Ishikawa (cell line): ENCODE data around the gene MAPKBP1.

Experiments
- CEBPB ChIP-seq: IDR thresholded peaks from 2 replicates; pipeline ENCODE4 v1.6.1; 2012
- CREB1 ChIP-seq: IDR thresholded peaks from 2 replicates; pipeline ENCODE4 v1.6.1; 2012; ENCODE audit warnings: low read depth
- EGR1 ChIP-seq: IDR thresholded peaks from 2 replicates; pipeline ENCODE4 v1.6.1; 2012
- EP300 ChIP-seq: IDR thresholded peaks from 2 replicates; pipeline ENCODE4 v1.6.1; 2012; ENCODE audit warnings: borderline replicate concordance
- FOXM1 ChIP-seq: IDR thresholded peaks from 2 replicates; pipeline ENCODE4 v1.6.1; 2012; ENCODE audit warnings: low read depth, borderline replicate concordance
- NFIC ChIP-seq: IDR thresholded peaks from 2 replicates; pipeline ENCODE4 v1.6.1; 2012
- RAD21 ChIP-seq: IDR thresholded peaks from 2 replicates; pipeline ENCODE4 v1.6.1; 2012; ENCODE audit warnings: low read depth
- TAF1 ChIP-seq: IDR thresholded peaks from 2 replicates; pipeline ENCODE4 v1.6.1; 2012; ENCODE audit warnings: low read depth, mild to moderate bottlenecking
- TCF12 ChIP-seq: IDR thresholded peaks from 2 replicates; pipeline ENCODE4 v1.6.1; 2012; ENCODE audit warnings: low read depth
- TEAD4 ChIP-seq: IDR thresholded peaks from 2 replicates; pipeline ENCODE4 v1.6.1; 2012
- YY1 ChIP-seq: IDR thresholded peaks from 2 replicates; pipeline ENCODE4 v1.6.1; 2012; ENCODE audit warnings: low read depth
- ZBTB7A ChIP-seq: IDR thresholded peaks from 2 replicates; pipeline ENCODE4 v1.6.1; 2012; ENCODE audit warnings: low read depth
- TF ChIP-seq, protein P1 (sequence below): IDR thresholded peaks from 2 replicates; pipeline ENCODE4 v1.6.1; 2012
- TF ChIP-seq, protein P2 (sequence below): IDR thresholded peaks from 2 replicates; pipeline ENCODE4 v1.6.1; 2012
- TF ChIP-seq, protein P3 (sequence below): IDR thresholded peaks from 2 replicates; pipeline ENCODE4 v1.6.1; 2012; ENCODE audit warnings: low read depth, mild to moderate bottlenecking

The MAPKBP1 gene

DNA sequence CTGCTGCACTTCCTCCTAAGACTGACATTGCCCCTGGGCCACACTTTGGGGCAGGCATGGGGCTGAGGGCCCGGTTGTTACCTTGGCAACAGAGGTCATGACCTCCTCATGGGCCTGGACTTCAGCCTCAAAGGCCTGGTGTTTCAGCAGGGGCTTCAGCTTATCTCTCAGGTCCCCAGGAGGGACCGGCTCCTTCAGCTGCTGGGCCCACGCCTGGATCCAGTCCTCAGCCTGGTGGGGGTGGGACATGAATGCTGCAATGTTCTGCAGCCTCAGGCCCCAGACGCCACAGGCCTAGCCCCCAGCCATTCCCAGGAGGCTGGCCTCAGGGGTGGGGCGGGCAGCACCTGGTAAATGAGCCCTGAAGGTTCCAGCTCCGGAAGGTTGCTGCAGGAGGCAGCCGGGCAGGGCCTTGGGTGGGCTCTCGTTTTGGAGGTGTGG, 92.0 kb downstream of the MAPKBP1 start:
- TF ChIP-seq TAF1 (no peak), CEBPB (no peak), FOXM1 (no peak), YY1 (no peak), EGR1 (no peak), RAD21 (no peak), TCF12 (no peak), EP300 (no peak), ZBTB7A (no peak), TEAD4 (no peak), NFIC (no peak), CREB1 (no peak)
- TF ChIP-seq, protein P1, sequence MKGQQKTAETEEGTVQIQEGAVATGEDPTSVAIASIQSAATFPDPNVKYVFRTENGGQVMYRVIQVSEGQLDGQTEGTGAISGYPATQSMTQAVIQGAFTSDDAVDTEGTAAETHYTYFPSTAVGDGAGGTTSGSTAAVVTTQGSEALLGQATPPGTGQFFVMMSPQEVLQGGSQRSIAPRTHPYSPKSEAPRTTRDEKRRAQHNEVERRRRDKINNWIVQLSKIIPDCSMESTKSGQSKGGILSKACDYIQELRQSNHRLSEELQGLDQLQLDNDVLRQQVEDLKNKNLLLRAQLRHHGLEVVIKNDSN, result no peak
- TF ChIP-seq, protein P2, sequence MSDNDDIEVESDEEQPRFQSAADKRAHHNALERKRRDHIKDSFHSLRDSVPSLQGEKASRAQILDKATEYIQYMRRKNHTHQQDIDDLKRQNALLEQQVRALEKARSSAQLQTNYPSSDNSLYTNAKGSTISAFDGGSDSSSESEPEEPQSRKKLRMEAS, result no peak
- TF ChIP-seq, protein P3, sequence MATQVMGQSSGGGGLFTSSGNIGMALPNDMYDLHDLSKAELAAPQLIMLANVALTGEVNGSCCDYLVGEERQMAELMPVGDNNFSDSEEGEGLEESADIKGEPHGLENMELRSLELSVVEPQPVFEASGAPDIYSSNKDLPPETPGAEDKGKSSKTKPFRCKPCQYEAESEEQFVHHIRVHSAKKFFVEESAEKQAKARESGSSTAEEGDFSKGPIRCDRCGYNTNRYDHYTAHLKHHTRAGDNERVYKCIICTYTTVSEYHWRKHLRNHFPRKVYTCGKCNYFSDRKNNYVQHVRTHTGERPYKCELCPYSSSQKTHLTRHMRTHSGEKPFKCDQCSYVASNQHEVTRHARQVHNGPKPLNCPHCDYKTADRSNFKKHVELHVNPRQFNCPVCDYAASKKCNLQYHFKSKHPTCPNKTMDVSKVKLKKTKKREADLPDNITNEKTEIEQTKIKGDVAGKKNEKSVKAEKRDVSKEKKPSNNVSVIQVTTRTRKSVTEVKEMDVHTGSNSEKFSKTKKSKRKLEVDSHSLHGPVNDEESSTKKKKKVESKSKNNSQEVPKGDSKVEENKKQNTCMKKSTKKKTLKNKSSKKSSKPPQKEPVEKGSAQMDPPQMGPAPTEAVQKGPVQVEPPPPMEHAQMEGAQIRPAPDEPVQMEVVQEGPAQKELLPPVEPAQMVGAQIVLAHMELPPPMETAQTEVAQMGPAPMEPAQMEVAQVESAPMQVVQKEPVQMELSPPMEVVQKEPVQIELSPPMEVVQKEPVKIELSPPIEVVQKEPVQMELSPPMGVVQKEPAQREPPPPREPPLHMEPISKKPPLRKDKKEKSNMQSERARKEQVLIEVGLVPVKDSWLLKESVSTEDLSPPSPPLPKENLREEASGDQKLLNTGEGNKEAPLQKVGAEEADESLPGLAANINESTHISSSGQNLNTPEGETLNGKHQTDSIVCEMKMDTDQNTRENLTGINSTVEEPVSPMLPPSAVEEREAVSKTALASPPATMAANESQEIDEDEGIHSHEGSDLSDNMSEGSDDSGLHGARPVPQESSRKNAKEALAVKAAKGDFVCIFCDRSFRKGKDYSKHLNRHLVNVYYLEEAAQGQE, result no peak

DNA sequence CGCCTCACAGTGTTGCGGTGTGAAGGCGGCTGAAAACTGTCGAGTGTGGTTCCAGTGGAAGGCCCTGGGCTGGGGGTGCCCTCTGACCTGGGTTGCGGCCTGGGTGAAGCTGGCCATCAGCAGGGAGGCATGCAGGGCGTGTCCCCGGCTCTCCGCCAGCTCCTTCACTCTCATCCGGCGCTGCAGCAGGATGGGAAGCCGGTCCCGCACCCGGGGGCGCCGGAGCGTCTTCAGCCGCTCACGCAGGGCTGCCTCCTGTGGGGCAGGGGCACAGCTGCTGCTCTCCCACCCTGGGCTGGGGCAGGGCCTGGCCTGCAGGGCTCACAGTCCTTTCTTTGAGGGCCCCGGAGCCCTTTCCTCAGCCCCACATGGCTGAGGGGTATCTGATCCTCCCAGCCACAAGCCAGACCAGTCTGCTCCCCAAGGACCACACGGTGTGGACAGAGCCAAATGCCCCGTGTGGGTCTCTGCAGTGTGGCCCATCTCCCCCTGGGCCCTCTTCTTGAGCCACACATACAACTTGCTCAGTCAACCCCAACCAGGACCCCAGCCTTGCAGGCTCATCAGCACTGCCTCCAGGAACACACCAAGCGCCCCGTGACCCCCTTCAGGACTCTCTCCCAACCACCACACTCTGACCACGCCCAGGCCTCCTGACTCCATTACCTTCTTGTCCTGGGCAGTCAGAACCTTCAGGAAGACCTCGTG, 92.7 kb downstream of the MAPKBP1 start:
- no peak for TF ChIP-seq TEAD4
- TF ChIP-seq, protein P3, result peak; percentile 32; the same call in 1 of the 2 replicates
- TF ChIP-seq EP300, result no peak
- no peak for TF ChIP-seq FOXM1

DNA sequence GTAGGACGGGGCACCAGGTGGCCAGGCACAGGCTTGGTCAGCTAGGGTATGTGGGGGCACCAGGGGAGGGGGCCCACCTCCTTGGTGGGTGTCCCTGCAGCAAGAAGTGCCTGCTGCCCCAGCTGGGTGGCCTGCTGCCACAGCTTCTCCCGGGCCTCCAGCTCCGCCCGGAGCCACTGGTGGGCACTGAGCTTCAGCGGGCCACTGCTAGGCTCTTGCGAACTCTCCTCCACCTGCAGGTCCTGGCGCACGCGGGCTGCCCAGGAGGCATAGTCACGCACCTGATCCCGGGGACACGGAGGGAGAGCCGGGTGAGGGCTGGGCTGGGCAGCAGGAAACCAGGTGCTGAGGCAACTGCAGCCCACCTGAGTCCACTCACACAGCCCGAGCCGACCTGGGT, 94.0 kb downstream of the MAPKBP1 start:
- no peak for TF ChIP-seq YY1
- no peak for TF ChIP-seq EP300
- TF ChIP-seq NFIC, result no peak
- TF ChIP-seq, protein P3, result no peak
- no peak for TF ChIP-seq FOXM1
- TF ChIP-seq ZBTB7A, result no peak
- no peak for TF ChIP-seq TCF12
- TF ChIP-seq EGR1, result no peak
- no peak for TF ChIP-seq CEBPB
- no peak for TF ChIP-seq RAD21
- no peak for TF ChIP-seq CREB1

DNA sequence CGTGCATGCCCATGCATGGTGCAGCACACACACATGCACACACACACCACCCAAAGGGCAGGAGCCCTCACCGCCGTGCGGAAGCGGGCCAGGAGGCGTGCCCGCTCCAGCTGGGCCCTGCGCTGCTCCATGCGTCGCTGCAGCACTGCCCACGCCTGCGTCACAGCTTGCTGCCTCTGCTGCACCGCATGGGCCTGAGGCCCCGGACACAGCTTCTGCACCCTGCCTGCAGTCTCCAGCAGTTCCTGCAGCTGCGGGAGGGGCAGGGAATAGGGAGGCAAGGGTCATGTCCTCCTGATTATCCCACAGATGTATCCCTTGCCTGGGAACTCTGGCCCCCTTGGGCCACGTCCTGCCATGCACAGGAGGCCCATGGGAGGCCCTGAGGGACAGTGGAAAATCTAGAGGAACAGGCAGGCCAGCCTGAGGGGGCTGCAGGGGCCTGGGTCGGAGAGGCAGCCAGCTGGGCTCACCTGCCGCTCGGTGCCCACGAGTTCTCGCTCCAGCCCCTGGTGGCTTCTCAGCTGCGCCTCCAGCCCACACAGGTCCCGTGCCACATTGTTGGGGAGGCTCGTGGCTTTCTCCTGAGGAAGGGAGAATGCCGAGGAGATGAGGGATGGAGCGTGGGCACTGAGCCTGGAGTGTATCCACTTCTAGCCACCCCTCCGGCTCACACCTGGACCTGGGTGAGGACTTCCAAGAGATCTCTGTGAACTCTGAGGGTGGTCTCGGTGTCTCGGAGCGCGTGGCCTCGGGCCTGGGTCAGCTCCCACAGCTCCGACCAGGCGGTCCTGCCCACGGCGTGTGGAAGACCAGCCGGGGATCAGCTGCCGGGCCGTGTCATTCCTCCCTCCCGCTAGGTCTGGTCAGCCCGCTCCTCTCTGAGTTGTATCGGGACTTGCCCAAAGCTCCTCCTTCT, 95.7 kb downstream of the MAPKBP1 start:
- TF ChIP-seq RAD21 (no peak), EGR1 (no peak), CEBPB (no peak)
- TF ChIP-seq, protein P1, result no peak
